Activated T-cell treated with anti-CD3 and anti-CD28 coated beads, Interleukin-2, amount 50 U/mL, for 48 hours (primary cell): ENCODE measurements around the gene MLF2.

Experiments used
- DNase-seq, 2 experiments: peaks; one replicate each; pipeline ENCODE4 v3.0.0-alpha.2; 2020

The MLF2 gene

GRCh38 chr12:6752921-6753771 lies at the start of gene MLF2:
Gene MLF2, minus strand, starts transcription at chr12:6753141. Its CDS starts 807 bp downstream, at chr12:6752334.
- DNase-seq: peak; percentile 99

- no peak for DNase-seq
These were observed 46.2 kb upstream of the MLF2 start for GRCh38 chr12:6799147-6799546.

GRCh38 chr12:6796576-6796975 lies 43.6 kb upstream of the MLF2 start:
- no peak for DNase-seq

GRCh38 chr12:6795088-6795487 lies 42.1 kb upstream of the MLF2 start:
- no peak for DNase-seq

GRCh38 chr12:6792522-6793201 lies 39.7 kb upstream of the MLF2 start:
- peak in 1 of 2 experiments; percentile 46 for DNase-seq

GRCh38 chr12:6791931-6792520 lies 39.1 kb upstream of the MLF2 start:
- DNase-seq: peak; percentile 43 to 58

- peak; percentile 54 to 62 for DNase-seq
These were observed 37.7 kb upstream of the MLF2 start for GRCh38 chr12:6790496-6791150.

GRCh38 chr12:6788972-6789924 lies 36.3 kb upstream of the MLF2 start, which contains the start of gene CD4:
Gene CD4, plus strand, starts transcription at chr12:6789528. Its CDS starts 10,611 bp downstream, at chr12:6800139.
- DNase-seq: peak; percentile 84 to 87

- no peak for DNase-seq
These were observed 34.4 kb upstream of the MLF2 start for GRCh38 chr12:6787309-6787708.

- peak in 1 of 2 experiments; percentile 34 for DNase-seq
These were observed 33.6 kb upstream of the MLF2 start for GRCh38 chr12:6786416-6787094.

GRCh38 chr12:6784761-6785160 lies 31.8 kb upstream of the MLF2 start:
- no peak for DNase-seq

- DNase-seq: no peak
These were observed 31.4 kb upstream of the MLF2 start for GRCh38 chr12:6784296-6784695.

- DNase-seq: no peak
These were observed 30.9 kb upstream of the MLF2 start for GRCh38 chr12:6783828-6784227.

- DNase-seq: no peak
These were observed 30.1 kb upstream of the MLF2 start for GRCh38 chr12:6782850-6783566.

GRCh38 chr12:6782119-6782518 lies 29.2 kb upstream of the MLF2 start:
- DNase-seq: no peak

GRCh38 chr12:6780573-6780972 lies 27.6 kb upstream of the MLF2 start:
- DNase-seq: peak; percentile 64 to 68

- peak; percentile 46 to 58 for DNase-seq
These were observed 26.9 kb upstream of the MLF2 start for GRCh38 chr12:6779708-6780432.

- DNase-seq: peak; percentile 94 to 95
These were observed 25.9 kb upstream of the MLF2 start for GRCh38 chr12:6778574-6779550.

- DNase-seq: no peak
These were observed 25.3 kb upstream of the MLF2 start for GRCh38 chr12:6778217-6778573.
